Endothelial cell of umbilical vein (primary cell): ENCODE measurements around the gene BRWD1.

Experiments
- CTCF ChIP-seq, 2 donors: IDR thresholded peaks; 1 replicate in 1 of 2; 2 replicates in 1 of 2; pipeline ENCODE4 v1.5.1; 2011; ENCODE audit warnings: low read length in 2 of 2, mild to moderate bottlenecking in 2 of 2, moderate library complexity in 2 of 2, control low read depth in 1 of 2, inconsistent platforms in 1 of 2, low read depth in 1 of 2; ENCODE audit not compliant: insufficient read depth in 1 of 2; ENCODE audit errors: extremely low read depth in 1 of 2
- EZH2 ChIP-seq: IDR thresholded peaks from 2 replicates; pipeline ENCODE4 v1.6.1; 2012; ENCODE audit warnings: borderline replicate concordance, low read depth, mild to moderate bottlenecking, moderate library complexity, low read length, inconsistent platforms; ENCODE audit not compliant: severe bottlenecking
- JUN ChIP-seq: IDR thresholded peaks from 2 replicates; pipeline ENCODE4 v1.6.1; 2011; ENCODE audit warnings: borderline replicate concordance, low read depth; ENCODE audit not compliant: insufficient read length, insufficient read depth
- POLR2A ChIP-seq: IDR thresholded peaks from 2 replicates; pipeline ENCODE4 v1.6.1; 2012; ENCODE audit warnings: low read depth, mild to moderate bottlenecking, control low read depth, low read length
- POLR2AphosphoS5 ChIP-seq: IDR thresholded peaks from 2 replicates; pipeline ENCODE4 v1.6.1; 2012; ENCODE audit warnings: low read depth, mild to moderate bottlenecking, control low read depth, low read length, moderate library complexity; ENCODE audit not compliant: insufficient read depth
- TF ChIP-seq, protein P1 (sequence below): IDR thresholded peaks from 2 replicates; pipeline ENCODE4 v1.6.1; 2011; ENCODE audit not compliant: insufficient read depth, insufficient read length

DNA sequence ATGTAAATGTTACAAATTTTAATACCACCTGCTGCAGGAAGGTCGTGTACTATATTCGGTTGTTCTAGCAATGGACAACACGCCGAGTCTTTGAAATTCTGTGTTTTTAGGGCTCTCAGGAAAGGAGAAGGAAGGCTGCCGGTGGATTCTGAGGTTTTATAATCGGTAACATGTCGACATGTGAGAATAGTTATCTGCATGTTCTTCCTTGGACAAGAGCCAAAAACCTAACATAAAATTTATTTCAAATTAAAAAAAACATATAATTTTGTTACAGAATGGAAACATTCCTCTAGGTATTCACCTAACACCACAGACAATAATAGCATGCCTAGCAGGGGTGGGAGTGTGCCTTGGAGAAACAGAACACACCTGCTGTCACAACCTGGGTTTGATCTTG is 135.0 kb downstream of the BRWD1 start:
- TF ChIP-seq CTCF (IDR thresholded peaks at IDR 0.05; ENCODE audit: extremely low read depth in 1 of 2, insufficient read depth in 1 of 2, low read depth in 1 of 2, low read length in 2 of 2) (no peak), EZH2 (no peak), POLR2AphosphoS5 (no peak), POLR2A (no peak), JUN (no peak)
- TF ChIP-seq, protein P1, sequence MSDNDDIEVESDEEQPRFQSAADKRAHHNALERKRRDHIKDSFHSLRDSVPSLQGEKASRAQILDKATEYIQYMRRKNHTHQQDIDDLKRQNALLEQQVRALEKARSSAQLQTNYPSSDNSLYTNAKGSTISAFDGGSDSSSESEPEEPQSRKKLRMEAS, result no peak
